HEK293 (cell line): ENCODE data around the gene IGF2BP2.

Source experiments
- HIC1 ChIP-seq: fragments of 450-650 bp; formaldehyde crosslinking; IDR thresholded peaks from 2 replicates; pipeline ENCODE4 v1.5.1; 2016; ENCODE audit warnings: missing biosample characterization, missing genetic modification characterization
- PBX3 ChIP-seq: sonication (generic); formaldehyde crosslinking; IDR thresholded peaks from 2 replicates; pipeline ENCODE4 v1.8.1; 2022; ENCODE audit warnings: mild to moderate bottlenecking, moderate library complexity, missing genetic modification reagents
- REPIN1 ChIP-seq: fragments of 450-650 bp; formaldehyde crosslinking; IDR thresholded peaks from 2 replicates; pipeline ENCODE4 v1.5.1; 2017; ENCODE audit warnings: missing biosample characterization, missing genetic modification characterization, low read depth
- SALL2 ChIP-seq: fragments of 450-650 bp; formaldehyde crosslinking; IDR thresholded peaks from 2 replicates; pipeline ENCODE4 v1.5.0; 2017; ENCODE audit warnings: missing biosample characterization, mild to moderate bottlenecking, missing genetic modification characterization, borderline replicate concordance
- SP7 ChIP-seq: fragments of 450-650 bp; formaldehyde crosslinking; IDR thresholded peaks from 2 replicates; pipeline ENCODE4 v1.5.1; 2016; ENCODE audit warnings: missing biosample characterization, missing genetic modification characterization
- ZBTB6 ChIP-seq: fragments of 450-650 bp; formaldehyde crosslinking; IDR thresholded peaks from 2 replicates; pipeline ENCODE4 v1.5.1; 2017; ENCODE audit warnings: missing biosample characterization, missing genetic modification characterization
- ZBTB8A ChIP-seq: fragments of 450-650 bp; formaldehyde crosslinking; IDR thresholded peaks from 2 replicates; pipeline ENCODE4 v1.5.1; 2016; ENCODE audit warnings: missing biosample characterization, missing genetic modification characterization
- ZEB2 ChIP-seq: fragments of 450-650 bp; formaldehyde crosslinking; IDR thresholded peaks from 2 replicates; pipeline ENCODE4 v1.5.1; 2016; ENCODE audit warnings: missing biosample characterization, missing genetic modification characterization
- ZNF121 ChIP-seq: fragments of 450-650 bp; formaldehyde crosslinking; IDR thresholded peaks from 2 replicates; pipeline ENCODE4 v1.5.1; 2016; ENCODE audit warnings: missing biosample characterization, missing genetic modification characterization
- ZNF140 ChIP-seq: fragments of 450-650 bp; formaldehyde crosslinking; IDR thresholded peaks from 2 replicates; pipeline ENCODE4 v1.5.1; 2016; ENCODE audit warnings: missing biosample characterization, missing genetic modification characterization
- ZNF157 ChIP-seq: fragments of 450-650 bp; formaldehyde crosslinking; IDR thresholded peaks from 2 replicates; pipeline ENCODE4 v1.5.1; 2016; ENCODE audit warnings: missing biosample characterization, missing genetic modification characterization
- ZNF174 ChIP-seq: fragments of 450-650 bp; formaldehyde crosslinking; IDR thresholded peaks from 2 replicates; pipeline ENCODE4 v1.5.0; 2017; ENCODE audit warnings: missing biosample characterization, mild to moderate bottlenecking, missing genetic modification characterization
- ZNF18 ChIP-seq: fragments of 450-650 bp; formaldehyde crosslinking; IDR thresholded peaks from 2 replicates; pipeline ENCODE4 v1.5.1; 2016; ENCODE audit warnings: missing biosample characterization, missing genetic modification characterization
- ZNF223 ChIP-seq: fragments of 450-650 bp; formaldehyde crosslinking; IDR thresholded peaks from 2 replicates; pipeline ENCODE4 v1.5.1; 2016; ENCODE audit warnings: missing biosample characterization, missing genetic modification characterization
- ZNF239 ChIP-seq: fragments of 450-650 bp; formaldehyde crosslinking; IDR thresholded peaks from 2 replicates; pipeline ENCODE4 v1.5.1; 2016; ENCODE audit warnings: missing biosample characterization, missing genetic modification characterization
- ZNF274 ChIP-seq, 2 experiments: fragments of 200-500 bp in 1 of 2; fragments of 450-650 bp in 1 of 2; sonication (Bioruptor generic) in 1 of 2; formaldehyde crosslinking in 1 of 2; IDR thresholded peaks; 2 replicates each; pipeline versions ENCODE4 v1.5.1 to v1.6.1; 2014 to 2016; ENCODE audit warnings: borderline replicate concordance in 1 of 2, inconsistent platforms in 1 of 2, low read length in 1 of 2, missing biosample characterization in 1 of 2, missing genetic modification characterization in 1 of 2
- ZNF292 ChIP-seq: fragments of 450-650 bp; formaldehyde crosslinking; IDR thresholded peaks from 2 replicates; pipeline ENCODE4 v1.5.1; 2016; ENCODE audit warnings: low read depth, missing biosample characterization, missing genetic modification characterization, borderline replicate concordance
- ZNF37A ChIP-seq: fragments of 450-650 bp; IDR thresholded peaks from 2 replicates; pipeline ENCODE4 v1.5.1; 2018; ENCODE audit warnings: missing biosample characterization, missing genetic modification characterization
- ZNF423 ChIP-seq: fragments of 450-650 bp; formaldehyde crosslinking; IDR thresholded peaks from 2 replicates; pipeline ENCODE4 v1.5.1; 2016; ENCODE audit warnings: missing biosample characterization, missing genetic modification characterization
- ZNF426 ChIP-seq: fragments of 450-650 bp; formaldehyde crosslinking; IDR thresholded peaks from 2 replicates; pipeline ENCODE4 v1.5.1; 2017; ENCODE audit warnings: missing biosample characterization, missing genetic modification characterization, mild to moderate bottlenecking, inconsistent platforms, moderate library complexity
- ZNF473 ChIP-seq: fragments of 450-650 bp; formaldehyde crosslinking; IDR thresholded peaks from 2 replicates; pipeline ENCODE4 v1.5.1; 2017; ENCODE audit warnings: missing biosample characterization, missing genetic modification characterization
- ZNF529 ChIP-seq: fragments of 450-650 bp; formaldehyde crosslinking; IDR thresholded peaks from 2 replicates; pipeline ENCODE4 v1.5.1; 2017; ENCODE audit warnings: missing genetic modification characterization, missing biosample characterization; ENCODE audit not compliant: insufficient replicate concordance
- ZNF530 ChIP-seq: fragments of 450-650 bp; formaldehyde crosslinking; IDR thresholded peaks from 2 replicates; pipeline ENCODE4 v1.5.1; 2016; ENCODE audit warnings: low read depth, missing biosample characterization, missing genetic modification characterization
- ZNF548 ChIP-seq: fragments of 450-650 bp; formaldehyde crosslinking; IDR thresholded peaks from 2 replicates; pipeline ENCODE4 v1.5.1; 2016; ENCODE audit warnings: missing biosample characterization, missing genetic modification characterization
- ZNF549 ChIP-seq: fragments of 450-650 bp; IDR thresholded peaks from 2 replicates; pipeline ENCODE4 v1.5.1; 2018; ENCODE audit warnings: missing biosample characterization, missing genetic modification characterization, mild to moderate bottlenecking, inconsistent platforms, moderate library complexity
- ZNF626 ChIP-seq: fragments of 450-650 bp; sonication (Bioruptor Pico); formaldehyde crosslinking; IDR thresholded peaks from 2 replicates; pipeline ENCODE4 v1.5.1; 2018; ENCODE audit warnings: missing biosample characterization, missing genetic modification characterization, inconsistent platforms
- ZNF629 ChIP-seq: fragments of 450-650 bp; formaldehyde crosslinking; IDR thresholded peaks from 2 replicates; pipeline ENCODE4 v1.5.1; 2017; ENCODE audit warnings: missing biosample characterization, missing genetic modification characterization
- ZNF670 ChIP-seq: fragments of 450-650 bp; formaldehyde crosslinking; IDR thresholded peaks from 2 replicates; pipeline ENCODE4 v1.5.1; 2016; ENCODE audit warnings: missing biosample characterization, missing genetic modification characterization, low read depth
- ZNF692 ChIP-seq: fragments of 450-650 bp; formaldehyde crosslinking; IDR thresholded peaks from 2 replicates; pipeline ENCODE4 v1.5.1; 2016; ENCODE audit warnings: missing biosample characterization, missing genetic modification characterization
- ZSCAN23 ChIP-seq: fragments of 450-650 bp; formaldehyde crosslinking; IDR thresholded peaks from 2 replicates; pipeline ENCODE4 v1.5.1; 2016; ENCODE audit warnings: missing biosample characterization, missing genetic modification characterization
- ZSCAN4 ChIP-seq: fragments of 450-650 bp; formaldehyde crosslinking; IDR thresholded peaks from 2 replicates; pipeline ENCODE4 v1.5.1; 2017; ENCODE audit warnings: missing biosample characterization, missing genetic modification characterization
- ZXDB ChIP-seq: fragments of 450-650 bp; formaldehyde crosslinking; IDR thresholded peaks from 2 replicates; pipeline ENCODE4 v1.5.1; 2016; ENCODE audit warnings: missing biosample characterization, missing genetic modification characterization

IGF2BP2 gene

GRCh38 chr3:185733980-185734724 lies 90.7 kb downstream of the IGF2BP2 start (continued):
- TF ChIP-seq ZNF18 (tag by site-specific recombination) = no peak
- TF ChIP-seq ZNF549 = no peak
- TF ChIP-seq ZNF274 (IDR thresholded peaks at IDR 0.05; ENCODE audit: low read length) = no peak
- TF ChIP-seq ZNF274 (tag by site-specific recombination; IDR thresholded peaks at IDR 0.05; ENCODE audit: borderline replicate concordance) = no peak
- no peak for TF ChIP-seq ZXDB (tag by site-specific recombination)
- TF ChIP-seq ZNF239 (tag by site-specific recombination) = no peak
- TF ChIP-seq ZNF157 (tag by site-specific recombination) = no peak
- TF ChIP-seq ZSCAN23 = no peak
- TF ChIP-seq ZNF529 (tag by site-specific recombination) = no peak
- TF ChIP-seq ZNF548 (tag by site-specific recombination) = no peak
- no peak for TF ChIP-seq ZNF423 (tag by site-specific recombination)
- no peak for TF ChIP-seq ZNF473 (tag by site-specific recombination)
- no peak for TF ChIP-seq PBX3 (CRISPR knock-in tag)
- TF ChIP-seq ZNF530 (tag by site-specific recombination) = no peak
- TF ChIP-seq REPIN1 (tag by site-specific recombination) = no peak
- TF ChIP-seq ZBTB6 = peak; percentile 86
- TF ChIP-seq ZNF121 (tag by site-specific recombination) = no peak
- no peak for TF ChIP-seq ZNF626 (tag by site-specific recombination)
- no peak for TF ChIP-seq ZNF140 (tag by site-specific recombination)
- no peak for TF ChIP-seq ZNF174 (tag by site-specific recombination)
- no peak for TF ChIP-seq SALL2 (tag by site-specific recombination)
- TF ChIP-seq ZEB2 (tag by site-specific recombination) = 0 out of 2 replicates have a peak, but pooled peaks have one; percentile 43
- TF ChIP-seq ZNF629 (tag by site-specific recombination) = no peak
- no peak for TF ChIP-seq ZNF292 (tag by site-specific recombination)
- TF ChIP-seq ZSCAN4 (tag by site-specific recombination) = no peak
- no peak for TF ChIP-seq ZNF692 (tag by site-specific recombination)
- TF ChIP-seq HIC1 (tag by site-specific recombination) = no peak
- TF ChIP-seq ZNF426 (tag by site-specific recombination) = no peak
- no peak for TF ChIP-seq ZNF670 (tag by site-specific recombination)
- TF ChIP-seq ZBTB8A (tag by site-specific recombination) = no peak
- TF ChIP-seq SP7 (tag by site-specific recombination) = 0 out of 2 replicates have a peak, but pooled peaks have one; percentile 16
- TF ChIP-seq ZNF37A (tag by site-specific recombination) = no peak
- no peak for TF ChIP-seq ZNF223 (tag by site-specific recombination)
